Loucy (cell line): Measurements from ENCODE around the gene SLC44A1.

Experiments
- H2AFZ ChIP-seq: fragments of 200-600 bp; sonication (generic); 2 replicates; pipeline ENCODE4 v1.6.0; 2016; ENCODE audit warnings: antibody characterized with exemption, mild to moderate bottlenecking, low read length, moderate library complexity
- H3F3A ChIP-seq: fragments of 200-600 bp; 2 replicates; pipeline ENCODE4 v1.6.0; 2016; ENCODE audit warnings: antibody characterized with exemption, low read depth, mild to moderate bottlenecking
- H3K27me3 ChIP-seq: fragments of 200-600 bp; sonication (generic); 2 replicates; pipeline ENCODE4 v1.6.1; 2014; ENCODE audit warnings: low read length, mild to moderate bottlenecking; ENCODE audit not compliant: insufficient read depth, poor library complexity, severe bottlenecking
- H3K36me3 ChIP-seq: fragments of 200-600 bp; sonication (generic); 2 replicates; pipeline ENCODE4 v1.6.1; 2016; ENCODE audit warnings: low read length; ENCODE audit not compliant: insufficient read depth
- H3K4me1 ChIP-seq: fragments of 200-600 bp; sonication (generic); 2 replicates; pipeline ENCODE4 v1.5.1; 2014; ENCODE audit warnings: low read length, mild to moderate bottlenecking; ENCODE audit not compliant: insufficient read depth, poor library complexity, severe bottlenecking
- H3K4me2 ChIP-seq: fragments of 200-600 bp; sonication (generic); 2 replicates; pipeline ENCODE4 v1.6.0; 2014; ENCODE audit warnings: antibody characterized with exemption, low read length, low read depth, mild to moderate bottlenecking; ENCODE audit not compliant: poor library complexity, severe bottlenecking
- H3K4me3 ChIP-seq: fragments of 200-600 bp; sonication (generic); 2 replicates; pipeline ENCODE4 v1.5.1; 2014; ENCODE audit warnings: low read length, mild to moderate bottlenecking, mixed read lengths; ENCODE audit not compliant: poor library complexity, severe bottlenecking
- H3K79me2 ChIP-seq: fragments of 200-600 bp; sonication (generic); 2 replicates; pipeline ENCODE4 v1.6.1; 2014; ENCODE audit warnings: low read length; ENCODE audit not compliant: insufficient read depth
- H3K9ac ChIP-seq: fragments of 200-600 bp; sonication (generic); 2 replicates; pipeline ENCODE4 v1.6.0; 2014; ENCODE audit warnings: mild to moderate bottlenecking, low read depth, low read length, moderate library complexity; ENCODE audit not compliant: poor library complexity, severe bottlenecking
- H3K9me2 ChIP-seq: fragments of 200-600 bp; sonication (generic); replicated peaks from 2 replicates; pipeline ENCODE4 v1.6.1; 2016; ENCODE audit warnings: low read depth, low read length, mixed read lengths
- H3K9me3 ChIP-seq: fragments of 200-600 bp; sonication (generic); 2 replicates; pipeline ENCODE4 v1.6.1; 2014; ENCODE audit warnings: mild to moderate bottlenecking, antibody characterized with exemption, low read length, low read depth; ENCODE audit not compliant: insufficient read depth
- H4K20me1 ChIP-seq: fragments of 200-600 bp; sonication (generic); 2 replicates; pipeline ENCODE4 v1.6.0; 2014; ENCODE audit warnings: antibody characterized with exemption, low read length, mild to moderate bottlenecking; ENCODE audit not compliant: insufficient read depth, poor library complexity, severe bottlenecking
- EZH2phosphoT487 ChIP-seq: fragments of 200-600 bp; IDR thresholded peaks from 2 replicates; pipeline ENCODE4 v1.6.1; 2018; ENCODE audit warnings: antibody characterized with exemption, mild to moderate bottlenecking, moderate library complexity, borderline replicate concordance
- TF ChIP-seq, protein P1 (sequence below): fragments of 200-600 bp; sonication (generic); conservative IDR thresholded peaks from 2 replicates; pipeline ENCODE4 v1.5.1; 2014; ENCODE audit warnings: mild to moderate bottlenecking, antibody characterized with exemption, low read length

SLC44A1 gene

DNA sequence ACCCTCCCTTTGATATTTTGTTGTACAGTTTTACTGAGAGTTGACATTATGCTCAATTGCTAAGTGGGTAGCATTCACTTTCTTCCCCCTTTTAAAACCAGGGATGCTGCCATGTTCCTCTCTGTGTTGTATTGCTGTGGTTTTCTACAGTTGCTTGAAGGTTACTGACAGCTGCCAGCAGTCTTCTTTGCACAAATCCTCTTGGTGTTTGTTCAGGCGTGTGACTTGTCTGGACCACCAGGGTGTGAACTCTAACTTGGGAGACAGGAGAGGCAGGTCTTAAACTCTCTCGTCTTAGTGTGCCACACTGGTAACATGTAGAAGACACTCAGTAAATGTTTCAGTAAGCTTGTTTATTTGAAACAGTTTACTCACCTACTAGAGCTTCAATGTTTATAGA lies 25.1 kb downstream of the SLC44A1 start:
- Histone ChIP-seq H3F3A (no peaks in the 10 kb centered on the region), H3K4me1 (peaks cover 26% of the 10 kb centered on the region), H3K36me3 (peaks cover 4% of the 10 kb centered on the region; the same call in 1 of the 2 replicates), H3K9me2 (no peaks in the 10 kb centered on the region), H3K27me3 (no peaks in the 10 kb centered on the region), H3K4me2 (no peak overlapping the region), H3K79me2 (peaks cover 98% of the 10 kb centered on the region), H4K20me1 (peaks cover 6% of the 10 kb centered on the region), H3K9ac (no peak overlapping the region), H2AFZ (no peak overlapping the region), H3K9me3 (no peaks in the 10 kb centered on the region), H3K4me3 (no peak overlapping the region)
- TF ChIP-seq, protein P1, sequence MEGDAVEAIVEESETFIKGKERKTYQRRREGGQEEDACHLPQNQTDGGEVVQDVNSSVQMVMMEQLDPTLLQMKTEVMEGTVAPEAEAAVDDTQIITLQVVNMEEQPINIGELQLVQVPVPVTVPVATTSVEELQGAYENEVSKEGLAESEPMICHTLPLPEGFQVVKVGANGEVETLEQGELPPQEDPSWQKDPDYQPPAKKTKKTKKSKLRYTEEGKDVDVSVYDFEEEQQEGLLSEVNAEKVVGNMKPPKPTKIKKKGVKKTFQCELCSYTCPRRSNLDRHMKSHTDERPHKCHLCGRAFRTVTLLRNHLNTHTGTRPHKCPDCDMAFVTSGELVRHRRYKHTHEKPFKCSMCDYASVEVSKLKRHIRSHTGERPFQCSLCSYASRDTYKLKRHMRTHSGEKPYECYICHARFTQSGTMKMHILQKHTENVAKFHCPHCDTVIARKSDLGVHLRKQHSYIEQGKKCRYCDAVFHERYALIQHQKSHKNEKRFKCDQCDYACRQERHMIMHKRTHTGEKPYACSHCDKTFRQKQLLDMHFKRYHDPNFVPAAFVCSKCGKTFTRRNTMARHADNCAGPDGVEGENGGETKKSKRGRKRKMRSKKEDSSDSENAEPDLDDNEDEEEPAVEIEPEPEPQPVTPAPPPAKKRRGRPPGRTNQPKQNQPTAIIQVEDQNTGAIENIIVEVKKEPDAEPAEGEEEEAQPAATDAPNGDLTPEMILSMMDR = no peak
- TF ChIP-seq EZH2phosphoT487 = no peak

GRCh38 chr9:105270711-105271110 lies 26.3 kb downstream of the SLC44A1 start:
- H3K36me3 ChIP-seq = peaks cover 4% of the 10 kb centered on the region; the same call in 1 of the 2 replicates

DNA sequence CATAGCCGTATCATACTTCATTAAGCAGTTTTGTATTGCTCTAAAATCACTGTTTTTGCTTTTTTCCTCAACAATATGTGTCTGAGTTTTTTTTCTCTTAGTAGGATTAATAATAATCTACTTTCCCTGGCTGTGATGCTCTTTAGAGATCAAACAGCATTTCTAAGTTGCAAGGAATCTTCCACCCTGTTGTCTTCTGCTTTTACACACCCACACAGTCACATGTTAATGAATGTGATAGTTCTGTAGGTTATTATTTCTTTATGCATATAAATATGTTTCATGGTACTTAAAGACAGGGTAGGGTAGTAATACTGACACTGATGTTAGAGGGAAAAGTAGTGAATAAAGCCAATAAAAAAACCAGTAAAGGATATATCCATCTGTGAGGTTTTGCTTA lies 29.3 kb downstream of the SLC44A1 start:
- no peak overlapping the region for H3K4me3 ChIP-seq
- H3K4me2 ChIP-seq = no peak overlapping the region
- H3F3A ChIP-seq = no peaks in the 10 kb centered on the region
- no peaks in the 10 kb centered on the region for H3K9me3 ChIP-seq
- peaks cover 46% of the 10 kb centered on the region for H3K4me1 ChIP-seq
- peaks cover 96% of the 10 kb centered on the region for H3K79me2 ChIP-seq
- H4K20me1 ChIP-seq = peaks cover 20% of the 10 kb centered on the region
- peaks cover 4% of the 10 kb centered on the region; the same call in 1 of the 2 replicates for H3K36me3 ChIP-seq
- H3K27me3 ChIP-seq = no peaks in the 10 kb centered on the region
- H2AFZ ChIP-seq = no peak overlapping the region
- no peak overlapping the region for H3K9ac ChIP-seq
- H3K9me2 ChIP-seq = no peaks in the 10 kb centered on the region
- TF ChIP-seq, protein P1 = no peak
- TF ChIP-seq EZH2phosphoT487 = no peak

More at GRCh38 chr9:105270711-105271110, 26.3 kb downstream of the SLC44A1 start:
- H3K79me2 ChIP-seq = peaks cover 98% of the 10 kb centered on the region
- no peak for TF ChIP-seq EZH2phosphoT487
- TF ChIP-seq, protein P1 = no peak
- no peak overlapping the region for H2AFZ ChIP-seq
- no peak overlapping the region for H3K4me3 ChIP-seq
- H3K9me2 ChIP-seq = no peaks in the 10 kb centered on the region
- no peak overlapping the region for H3K9ac ChIP-seq
- H3K4me1 ChIP-seq = peaks cover 33% of the 10 kb centered on the region
- peaks cover 16% of the 10 kb centered on the region for H4K20me1 ChIP-seq
- no peak overlapping the region for H3K4me2 ChIP-seq
- H3F3A ChIP-seq = no peaks in the 10 kb centered on the region
- H3K27me3 ChIP-seq = no peaks in the 10 kb centered on the region
- H3K9me3 ChIP-seq = no peaks in the 10 kb centered on the region
